Mucosa of rectum (tissue), 2 donors: ENCODE measurements around the gene ARID1A.

Source experiments
- H3K27ac ChIP-seq, 2 donors: one replicate each; pipeline ENCODE4 v1.7.0; 2013; ENCODE audit warnings: inconsistent platforms in 2 of 2, low read depth in 2 of 2, low read length in 2 of 2
- H3K27me3 ChIP-seq, 2 donors: one replicate each; pipeline ENCODE4 v1.7.0; 2013; ENCODE audit warnings: low read length in 2 of 2; ENCODE audit not compliant: control insufficient read depth in 2 of 2, insufficient read depth in 2 of 2
- H3K36me3 ChIP-seq, 2 donors: one replicate each; pipeline ENCODE4 v1.7.0; 2013; ENCODE audit warnings: low read length in 2 of 2; ENCODE audit not compliant: control insufficient read depth in 2 of 2, insufficient read depth in 2 of 2
- H3K4me1 ChIP-seq, 2 donors: one replicate each; pipeline ENCODE4 v1.7.0; 2013; ENCODE audit warnings: low read length in 2 of 2, mild to moderate bottlenecking in 1 of 2; ENCODE audit not compliant: control insufficient read depth in 2 of 2, insufficient read depth in 2 of 2
- H3K4me3 ChIP-seq, 2 donors: one replicate each; pipeline ENCODE4 v1.7.0; 2013; ENCODE audit warnings: low read length in 2 of 2
- H3K9ac ChIP-seq, 2 donors: one replicate each; pipeline ENCODE4 v1.7.0; 2013; ENCODE audit warnings: low read length in 2 of 2, low read depth in 1 of 2, mild to moderate bottlenecking in 1 of 2
- H3K9me3 ChIP-seq, 2 donors: one replicate each; pipeline ENCODE4 v1.7.0; 2013; ENCODE audit warnings: low read length in 2 of 2; ENCODE audit not compliant: control insufficient read depth in 2 of 2
- donor health status: healthy.
- donor health status: Normal muscosa, but diverticular disease.

ARID1A gene

DNA sequence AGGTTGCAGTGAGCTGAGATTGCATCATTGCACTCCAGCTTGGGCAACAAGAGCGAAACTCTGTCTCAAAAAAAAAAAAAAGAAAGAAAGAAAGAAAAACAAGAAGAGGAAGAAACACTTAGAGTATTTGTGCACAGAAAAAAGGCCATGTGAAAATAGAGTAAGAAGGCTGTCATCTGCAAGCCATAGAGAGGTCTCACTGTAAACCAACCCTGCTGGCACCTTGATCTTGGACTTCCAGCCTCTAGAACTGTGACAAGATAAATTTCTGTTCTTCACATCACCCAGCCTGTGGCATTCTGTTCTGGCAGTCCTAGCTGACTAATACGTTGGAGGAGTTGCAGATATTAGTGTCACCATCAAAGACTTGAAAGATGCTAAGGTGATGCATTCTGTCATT lies 118.6 kb downstream of the ARID1A start:
- no peaks in the 10 kb centered on the region for H3K27me3 ChIP-seq
- no peaks in the 10 kb centered on the region for H3K9me3 ChIP-seq
- H3K9ac ChIP-seq: no peak overlapping the region
- no peaks in the 10 kb centered on the region for H3K4me1 ChIP-seq
- H3K4me3 ChIP-seq: no peak overlapping the region
- H3K36me3 ChIP-seq: no peaks in the 10 kb centered on the region
- H3K27ac ChIP-seq: no peak overlapping the region

DNA sequence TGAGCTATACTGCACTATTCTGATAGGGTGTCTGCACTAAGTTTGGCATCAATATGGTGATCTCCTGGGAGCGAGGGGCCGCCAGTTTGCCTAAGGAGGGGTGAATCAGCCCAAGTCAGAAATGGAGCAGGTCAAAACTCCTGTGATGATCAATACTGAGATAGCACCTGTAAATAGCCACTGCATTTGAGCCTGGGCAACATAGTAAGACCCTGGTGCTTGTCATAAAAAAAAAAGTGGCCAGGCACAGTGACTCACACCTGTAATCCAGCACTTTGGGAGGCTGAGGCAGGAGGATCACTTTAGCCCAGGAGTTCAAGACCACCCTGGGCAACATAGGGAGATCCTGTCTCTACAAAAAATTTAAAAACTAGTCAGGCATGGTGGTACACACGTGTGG lies 119.1 kb downstream of the ARID1A start:
- Histone ChIP-seq H3K36me3 (no peaks in the 10 kb centered on the region), H3K27ac (no peak overlapping the region), H3K9ac (no peak overlapping the region), H3K4me3 (no peak overlapping the region), H3K4me1 (no peaks in the 10 kb centered on the region), H3K27me3 (no peaks in the 10 kb centered on the region), H3K9me3 (no peaks in the 10 kb centered on the region)

DNA sequence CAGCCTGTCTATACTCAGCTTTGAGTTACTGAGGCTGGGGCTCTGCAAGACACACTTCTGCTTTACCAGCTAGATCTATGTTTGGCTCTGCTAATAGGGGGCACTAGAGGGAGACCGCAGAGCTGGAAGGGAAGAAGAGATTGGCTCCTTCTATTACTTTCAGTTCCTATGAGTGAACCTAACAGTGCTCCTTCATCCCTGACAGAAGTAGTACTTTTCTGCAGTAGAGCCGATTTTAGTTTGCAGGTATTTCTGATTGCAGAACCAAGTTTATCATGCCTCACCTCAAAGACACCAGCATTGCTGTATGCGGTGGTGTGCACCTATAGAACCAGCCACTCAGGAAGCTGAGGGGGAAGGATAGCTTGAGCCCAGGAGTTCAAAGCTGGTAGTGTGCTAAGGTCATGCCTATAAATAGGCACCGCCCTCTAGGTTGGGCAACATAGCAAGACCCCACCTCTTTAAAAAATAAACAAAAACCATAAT lies 125.0 kb downstream of the ARID1A start:
- H3K36me3 ChIP-seq: no peaks in the 10 kb centered on the region
- H3K9me3 ChIP-seq: no peaks in the 10 kb centered on the region
- H3K27ac ChIP-seq: peak overlapping the region in 1 of 2 donors; percentile 38
- H3K4me1 ChIP-seq: peaks cover 12 to 18% of the 10 kb centered on the region in 2 donors
- H3K27me3 ChIP-seq: no peaks in the 10 kb centered on the region
- peak overlapping the region; percentile 16 to 38 for H3K4me3 ChIP-seq
- no peak overlapping the region for H3K9ac ChIP-seq

DNA sequence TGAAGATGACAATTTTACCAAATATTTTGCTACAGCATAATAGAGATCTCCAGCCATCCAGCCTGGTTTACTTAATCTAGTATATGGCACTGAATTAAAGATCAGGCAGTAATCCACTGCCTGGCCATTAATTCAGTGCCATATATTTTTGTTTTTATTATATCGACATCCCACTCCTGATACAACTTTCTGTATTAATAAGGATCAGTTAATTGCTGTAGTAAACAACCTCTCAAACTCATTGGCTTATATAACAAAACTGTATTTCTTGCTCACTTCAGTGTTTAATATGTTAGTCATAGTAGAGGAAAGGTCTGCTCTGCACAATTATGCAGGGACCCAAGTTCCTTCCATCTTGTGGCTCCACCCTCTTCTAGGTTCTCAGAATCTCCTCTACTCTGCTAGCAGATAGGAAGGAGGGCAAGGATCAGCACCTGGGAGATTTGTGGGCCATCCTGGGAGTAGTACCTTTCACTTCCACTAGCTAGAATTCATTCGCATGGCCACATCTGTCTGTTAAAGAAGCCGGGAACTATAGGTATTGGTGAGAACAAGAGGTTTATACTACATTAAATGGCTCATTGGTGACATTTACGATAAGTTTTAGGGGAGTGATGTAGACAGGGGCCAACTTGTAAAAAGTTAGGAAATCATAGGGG lies 127.1 kb downstream of the ARID1A start:
- no peak overlapping the region for H3K9ac ChIP-seq
- H3K9me3 ChIP-seq: no peaks in the 10 kb centered on the region
- no peaks in the 10 kb centered on the region for H3K27me3 ChIP-seq
- H3K4me1 ChIP-seq: peaks cover 22 to 29% of the 10 kb centered on the region in 2 donors
- H3K4me3 ChIP-seq: no peak overlapping the region
- H3K36me3 ChIP-seq: no peaks in the 10 kb centered on the region
- H3K27ac ChIP-seq: no peak overlapping the region

DNA sequence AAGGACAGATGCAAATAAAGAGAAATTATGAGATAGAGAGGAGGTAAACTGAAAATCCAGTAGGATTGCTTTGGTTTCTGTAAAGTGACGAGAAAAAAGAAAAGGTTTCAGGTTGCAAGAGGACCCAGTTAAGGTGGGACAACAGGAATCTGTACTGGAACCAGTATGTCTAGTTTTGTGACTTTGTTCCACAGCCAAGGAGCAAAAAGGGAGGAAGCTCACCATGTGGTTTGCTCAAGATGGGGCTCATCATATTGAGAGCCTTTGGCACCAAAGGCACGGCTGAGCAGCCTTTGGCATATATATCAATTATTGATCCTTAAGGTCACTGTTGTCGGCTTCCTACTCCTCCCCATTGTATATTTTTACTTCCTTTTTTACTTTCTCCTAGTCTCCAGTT lies 128.9 kb downstream of the ARID1A start:
- Histone ChIP-seq H3K4me1 (peaks cover 32 to 43% of the 10 kb centered on the region in 2 donors), H3K36me3 (peaks cover 0 to 2% of the 10 kb centered on the region in 2 donors), H3K4me3 (no peak overlapping the region), H3K9ac (no peak overlapping the region), H3K27ac (no peak overlapping the region), H3K27me3 (no peaks in the 10 kb centered on the region), H3K9me3 (no peaks in the 10 kb centered on the region)

DNA sequence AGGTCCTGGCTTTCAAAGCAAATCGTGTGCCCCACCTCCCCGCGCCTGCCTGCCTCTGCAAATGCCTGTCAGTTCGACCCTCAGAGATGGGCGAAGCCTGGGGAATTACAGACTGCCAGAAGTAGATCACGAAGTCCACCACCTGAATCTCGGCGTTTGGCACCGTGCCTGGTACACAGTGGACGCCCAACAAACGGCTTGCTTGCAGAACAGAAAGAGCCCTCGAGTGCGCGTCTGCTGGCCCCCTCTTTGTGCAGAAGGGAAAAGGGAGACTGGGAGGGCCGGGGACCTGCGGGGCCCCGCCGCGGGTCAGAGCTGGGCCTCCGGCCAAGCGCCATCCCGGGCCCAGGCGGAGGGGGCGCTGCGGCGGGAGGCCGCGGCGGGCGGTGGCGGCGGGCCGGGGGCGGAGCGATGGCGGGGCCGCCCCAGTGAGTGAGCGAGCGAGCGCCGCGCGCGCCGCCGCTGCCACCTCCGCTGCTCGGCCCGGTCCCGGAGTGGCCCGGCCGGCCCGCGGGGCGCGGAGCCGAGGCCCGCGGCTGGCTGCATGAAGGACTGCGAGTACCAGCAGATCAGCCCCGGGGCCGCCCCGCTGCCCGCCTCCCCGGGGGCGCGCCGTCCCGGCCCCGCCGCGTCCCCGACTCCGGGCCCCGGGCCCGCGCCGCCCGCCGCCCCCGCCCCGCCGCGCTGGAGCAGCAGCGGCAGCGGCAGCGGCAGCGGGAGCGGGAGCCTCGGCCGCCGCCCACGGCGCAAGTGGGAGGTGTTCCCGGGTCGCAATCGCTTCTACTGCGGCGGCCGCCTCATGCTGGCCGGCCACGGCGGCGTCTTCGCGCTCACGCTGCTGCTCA lies 130.7 kb downstream of the ARID1A start, which contains the start of gene ZDHHC18:
TSS of gene ZDHHC18 (plus strand) at position 428 of the 845 bp plus-strand sequence. CDS start at position 545, 117 bp downstream.
- peak within 1 kb of the TSS; percentile 70 to 87 for H3K9ac ChIP-seq
- H3K27me3 ChIP-seq: no peaks in the 10 kb centered on the region
- H3K9me3 ChIP-seq: no peaks in the 10 kb centered on the region
- H3K4me1 ChIP-seq: peaks cover 27 to 35% of the 10 kb centered on the region in 2 donors
- peak within 1 kb of the TSS; percentile 67 to 80 for H3K4me3 ChIP-seq
- peak within 1 kb of the TSS; percentile 66 to 80 for H3K27ac ChIP-seq
- peaks cover 0 to 3% of the 10 kb centered on the region in 2 donors for H3K36me3 ChIP-seq

DNA sequence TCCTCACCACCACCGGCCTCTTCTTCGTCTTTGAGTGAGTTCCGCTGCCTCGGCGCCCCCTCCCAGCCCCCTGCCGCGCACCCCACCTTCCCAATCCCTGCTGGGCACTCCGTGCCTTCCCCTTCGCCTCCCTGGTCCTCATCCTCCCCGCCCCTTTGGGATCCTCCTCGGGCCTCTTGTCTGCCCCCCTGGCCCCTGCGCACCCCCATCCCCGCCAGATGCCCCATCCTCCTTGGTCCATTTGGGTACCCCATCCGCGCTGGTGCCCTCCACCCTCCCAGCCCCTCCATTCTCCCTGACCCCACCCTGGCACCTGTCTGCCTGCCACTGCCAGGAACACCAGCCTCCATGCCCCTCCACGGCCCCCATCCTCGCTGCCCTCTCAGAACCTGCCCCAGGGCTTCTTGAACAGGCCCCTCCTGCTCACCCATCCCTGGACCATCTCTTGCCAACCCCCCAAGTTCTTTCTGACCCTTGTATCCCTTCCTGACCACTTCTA lies 131.3 kb downstream of the ARID1A start:
- peak overlapping the region; percentile 61 to 73 for H3K4me3 ChIP-seq
- peak overlapping the region; percentile 60 to 70 for H3K9ac ChIP-seq
- H3K36me3 ChIP-seq: peaks cover 4 to 9% of the 10 kb centered on the region in 2 donors
- no peaks in the 10 kb centered on the region for H3K9me3 ChIP-seq
- peak overlapping the region; percentile 31 to 80 for H3K27ac ChIP-seq
- H3K27me3 ChIP-seq: no peaks in the 10 kb centered on the region
- H3K4me1 ChIP-seq: peaks cover 27 to 35% of the 10 kb centered on the region in 2 donors

DNA sequence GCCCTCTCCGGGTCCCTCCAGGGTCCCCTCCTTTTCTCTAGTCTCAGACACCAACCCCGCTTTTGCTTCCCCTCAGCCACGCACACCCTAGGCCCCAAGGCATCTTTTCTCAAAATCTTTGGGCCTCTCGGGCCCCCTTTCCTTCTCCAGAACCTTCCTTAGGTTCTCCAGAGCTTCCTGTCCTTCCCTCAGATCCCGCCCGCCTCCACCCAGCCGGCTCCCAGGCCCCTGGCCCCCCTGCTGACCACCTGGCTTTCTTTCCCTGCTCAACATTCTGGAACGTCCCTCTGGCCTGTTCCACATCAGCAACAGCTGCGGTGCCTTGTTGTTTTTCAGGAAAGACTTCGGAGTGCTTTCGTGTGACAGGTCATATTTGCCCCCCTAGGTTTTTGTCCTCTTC lies 131.8 kb downstream of the ARID1A start:
- Histone ChIP-seq H3K9me3 (no peaks in the 10 kb centered on the region), H3K36me3 (peaks cover 9 to 13% of the 10 kb centered on the region in 2 donors), H3K27ac (peak overlapping the region; percentile 31 to 80), H3K27me3 (no peaks in the 10 kb centered on the region), H3K9ac (peak overlapping the region; percentile 60 to 70), H3K4me1 (peaks cover 27 to 35% of the 10 kb centered on the region in 2 donors), H3K4me3 (peak overlapping the region; percentile 61 to 73)

DNA sequence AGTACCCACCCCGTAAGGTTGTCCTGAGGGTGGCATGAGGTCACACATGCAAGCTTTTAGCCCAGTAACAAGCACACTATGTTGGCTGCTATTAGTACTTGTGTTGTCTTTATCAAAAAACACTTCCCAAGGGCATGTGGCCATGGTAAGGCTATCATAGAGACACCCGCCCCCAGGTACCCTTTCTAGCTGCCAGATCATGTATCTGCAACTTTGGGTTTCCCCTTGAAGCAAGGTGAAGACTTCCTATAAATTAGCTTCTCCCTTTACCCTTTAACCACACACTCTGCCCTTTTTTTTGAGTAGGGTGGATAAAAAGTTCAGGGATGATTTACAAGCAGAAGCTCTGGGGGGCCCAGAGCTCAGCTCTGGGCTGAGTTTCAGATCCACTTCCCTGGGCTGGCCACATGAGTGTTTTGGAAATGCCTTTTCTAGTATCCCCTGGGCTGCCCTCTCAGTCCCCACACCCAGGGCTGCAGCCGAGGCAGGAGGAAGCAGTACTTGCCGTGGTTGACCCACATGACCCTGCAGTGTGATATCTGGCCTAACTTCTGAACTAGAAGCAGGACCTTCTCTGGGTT lies 132.7 kb downstream of the ARID1A start:
- no peaks in the 10 kb centered on the region for H3K9me3 ChIP-seq
- H3K27ac ChIP-seq: peak overlapping the region; percentile 9 to 40
- H3K4me3 ChIP-seq: peak overlapping the region in 1 of 2 donors; percentile 32
- H3K36me3 ChIP-seq: peaks cover 18 to 21% of the 10 kb centered on the region in 2 donors
- H3K4me1 ChIP-seq: peaks cover 31 to 35% of the 10 kb centered on the region in 2 donors
- H3K27me3 ChIP-seq: no peaks in the 10 kb centered on the region
- no peak overlapping the region for H3K9ac ChIP-seq
